ENCODE data around the gene SEMA4F.

The SEMA4F gene

GRCh38 chr2:74673826-74674528 lies 19.9 kb downstream of the SEMA4F start:
- H3K4me1 ChIP-seq (ENCODE audit: control insufficient read depth, insufficient read depth, low read length): no peaks in the 10 kb centered on the region
- H3K36me3 ChIP-seq (ENCODE audit: control insufficient read depth, insufficient read depth, low read length): no peaks in the 10 kb centered on the region
- H3K27me3 ChIP-seq (ENCODE audit: control insufficient read depth, insufficient read depth, low read length): no peaks in the 10 kb centered on the region

DNA sequence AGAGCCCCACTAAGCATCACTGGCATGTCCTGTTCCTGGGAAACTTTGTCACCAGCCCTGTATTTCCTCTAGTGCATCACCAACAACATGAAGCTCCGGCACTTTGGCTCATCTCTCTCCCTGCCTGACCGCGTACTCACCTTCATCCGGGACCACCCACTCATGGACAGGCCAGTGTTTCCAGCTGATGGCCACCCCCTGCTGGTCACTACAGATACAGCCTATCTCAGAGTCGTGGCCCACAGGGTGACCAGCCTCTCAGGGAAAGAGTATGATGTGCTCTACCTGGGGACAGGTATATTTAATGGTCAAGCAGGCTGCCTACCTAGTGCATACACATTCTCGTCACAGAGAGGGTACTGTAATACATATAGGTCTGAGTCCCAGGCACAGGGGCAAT lies 21.0 kb downstream of the SEMA4F start:
- H3K9ac ChIP-seq (ENCODE audit: low read length): no peak overlapping the region
- H3K27me3 ChIP-seq (ENCODE audit: control insufficient read depth, insufficient read depth, low read length): no peaks in the 10 kb centered on the region
- H3K4me3 ChIP-seq (ENCODE audit: low read length): no peak overlapping the region
- H3K4me1 ChIP-seq (ENCODE audit: control insufficient read depth, insufficient read depth, low read length): no peaks in the 10 kb centered on the region
- H3K9me3 ChIP-seq (ENCODE audit: control insufficient read depth, low read length): no peaks in the 10 kb centered on the region
- no peaks in the 10 kb centered on the region for H3K36me3 ChIP-seq (ENCODE audit: control insufficient read depth, insufficient read depth, low read length)

More at GRCh38 chr2:74673826-74674528, 19.9 kb downstream of the SEMA4F start:
- H3K9ac ChIP-seq (ENCODE audit: low read length): no peak overlapping the region
- H3K4me3 ChIP-seq (ENCODE audit: low read length): no peak overlapping the region
- H3K9me3 ChIP-seq (ENCODE audit: control insufficient read depth, low read length): no peaks in the 10 kb centered on the region

- no peaks in the 10 kb centered on the region for H3K9me3 ChIP-seq (ENCODE audit: control insufficient read depth, low read length)
- no peak overlapping the region for H3K4me3 ChIP-seq (ENCODE audit: low read length)
- H3K27me3 ChIP-seq (ENCODE audit: control insufficient read depth, insufficient read depth, low read length): no peaks in the 10 kb centered on the region
- no peak overlapping the region for H3K9ac ChIP-seq (ENCODE audit: low read length)
- H3K36me3 ChIP-seq (ENCODE audit: control insufficient read depth, insufficient read depth, low read length): no peaks in the 10 kb centered on the region
- no peaks in the 10 kb centered on the region for H3K4me1 ChIP-seq (ENCODE audit: control insufficient read depth, insufficient read depth, low read length)
These were observed 22.3 kb downstream of the SEMA4F start for GRCh38 chr2:74676331-74676730.

DNA sequence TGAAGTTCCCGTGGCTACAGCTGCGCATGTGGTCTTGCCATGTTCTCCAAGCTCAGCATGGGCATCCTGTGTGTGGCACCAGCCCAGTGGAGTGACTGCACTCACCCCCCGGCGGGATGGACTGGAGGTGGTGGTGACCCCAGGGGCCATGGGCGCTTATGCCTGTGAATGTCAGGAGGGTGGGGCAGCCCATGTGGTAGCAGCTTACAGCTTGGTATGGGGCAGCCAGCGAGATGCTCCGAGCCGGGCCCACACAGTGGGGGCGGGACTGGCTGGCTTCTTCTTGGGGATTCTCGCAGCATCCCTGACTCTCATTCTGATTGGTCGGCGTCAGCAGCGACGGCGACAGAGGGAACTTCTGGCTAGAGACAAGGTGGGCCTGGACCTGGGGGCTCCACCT lies 25.6 kb downstream of the SEMA4F start:
- Histone ChIP-seq H3K4me3 (ENCODE audit: low read length) (no peak overlapping the region), H3K36me3 (ENCODE audit: control insufficient read depth, insufficient read depth, low read length) (no peaks in the 10 kb centered on the region), H3K9me3 (ENCODE audit: control insufficient read depth, low read length) (no peaks in the 10 kb centered on the region), H3K27me3 (ENCODE audit: control insufficient read depth, insufficient read depth, low read length) (no peaks in the 10 kb centered on the region), H3K9ac (ENCODE audit: low read length) (no peak overlapping the region), H3K4me1 (ENCODE audit: control insufficient read depth, insufficient read depth, low read length) (no peaks in the 10 kb centered on the region)

DNA sequence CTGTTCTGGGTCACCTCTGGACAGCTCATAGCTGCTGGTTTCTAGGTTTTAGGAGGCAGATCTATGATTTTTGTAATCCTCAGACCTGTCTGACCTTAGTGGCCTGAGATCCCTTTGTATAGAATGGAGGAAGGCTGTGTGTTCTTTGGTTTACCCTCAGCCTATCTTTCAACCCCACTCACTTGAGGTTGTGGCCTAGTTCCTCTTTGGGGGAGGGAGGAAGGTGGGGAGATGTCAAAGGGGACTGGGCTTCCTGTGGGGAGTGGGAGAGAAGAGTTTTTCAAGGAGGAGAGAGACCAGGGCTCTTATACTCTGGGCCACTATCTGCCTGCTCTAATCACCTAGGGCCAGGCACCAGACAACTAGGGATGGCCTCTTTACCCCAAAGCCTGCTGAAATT lies 28.5 kb downstream of the SEMA4F start:
- Histone ChIP-seq H3K27me3 (ENCODE audit: control insufficient read depth, insufficient read depth, low read length) (no peaks in the 10 kb centered on the region), H3K4me1 (ENCODE audit: control insufficient read depth, insufficient read depth, low read length) (no peaks in the 10 kb centered on the region), H3K36me3 (ENCODE audit: control insufficient read depth, insufficient read depth, low read length) (no peaks in the 10 kb centered on the region), H3K4me3 (ENCODE audit: low read length) (no peak overlapping the region), H3K9me3 (ENCODE audit: control insufficient read depth, low read length) (no peaks in the 10 kb centered on the region), H3K9ac (ENCODE audit: low read length) (no peak overlapping the region)

GRCh38 chr2:74685408-74685807 lies 31.4 kb downstream of the SEMA4F start:
- H3K27me3 ChIP-seq (ENCODE audit: control insufficient read depth, insufficient read depth, low read length): no peaks in the 10 kb centered on the region
- H3K36me3 ChIP-seq (ENCODE audit: control insufficient read depth, insufficient read depth, low read length): no peaks in the 10 kb centered on the region

GRCh38 chr2:74688881-74689280 lies 34.8 kb downstream of the SEMA4F start:
- Histone ChIP-seq H3K36me3 (ENCODE audit: control insufficient read depth, insufficient read depth, low read length) (no peaks in the 10 kb centered on the region), H3K9me3 (ENCODE audit: control insufficient read depth, low read length) (no peaks in the 10 kb centered on the region), H3K27me3 (ENCODE audit: control insufficient read depth, insufficient read depth, low read length) (no peaks in the 10 kb centered on the region), H3K4me3 (ENCODE audit: low read length) (no peak overlapping the region), H3K4me1 (ENCODE audit: control insufficient read depth, insufficient read depth, low read length) (peaks cover 12% of the 10 kb centered on the region), H3K9ac (ENCODE audit: low read length) (no peak overlapping the region)

More at GRCh38 chr2:74685408-74685807, 31.4 kb downstream of the SEMA4F start:
- Histone ChIP-seq H3K9ac (ENCODE audit: low read length) (no peak overlapping the region), H3K4me1 (ENCODE audit: control insufficient read depth, insufficient read depth, low read length) (no peaks in the 10 kb centered on the region), H3K9me3 (ENCODE audit: control insufficient read depth, low read length) (no peaks in the 10 kb centered on the region), H3K4me3 (ENCODE audit: low read length) (no peak overlapping the region)

DNA sequence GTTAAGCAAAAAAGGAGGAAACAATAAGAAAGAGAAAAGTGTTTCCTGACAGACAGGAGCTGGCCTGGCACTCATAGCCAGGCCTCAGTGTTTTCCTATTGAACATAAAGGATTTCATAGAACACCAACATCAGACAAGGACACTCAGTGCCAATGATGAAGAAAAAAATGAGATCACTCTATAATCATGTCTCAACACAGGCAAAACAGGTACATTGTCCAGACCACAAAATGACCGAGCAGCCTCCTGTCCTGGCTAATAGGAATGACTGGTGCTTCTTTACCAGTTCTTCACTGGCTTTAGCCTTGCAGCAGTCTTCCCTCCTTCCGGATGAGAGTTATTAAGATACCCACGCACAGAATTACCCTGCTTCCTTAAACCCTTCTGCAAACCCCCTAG lies 35.6 kb downstream of the SEMA4F start:
- Histone ChIP-seq H3K4me3 (ENCODE audit: low read length) (no peak overlapping the region), H3K27me3 (ENCODE audit: control insufficient read depth, insufficient read depth, low read length) (no peaks in the 10 kb centered on the region), H3K9me3 (ENCODE audit: control insufficient read depth, low read length) (no peaks in the 10 kb centered on the region)

GRCh38 chr2:74690571-74690970 lies 36.5 kb downstream of the SEMA4F start:
- Histone ChIP-seq H3K4me3 (ENCODE audit: low read length) (no peak overlapping the region), H3K27me3 (ENCODE audit: control insufficient read depth, insufficient read depth, low read length) (no peaks in the 10 kb centered on the region), H3K36me3 (ENCODE audit: control insufficient read depth, insufficient read depth, low read length) (no peaks in the 10 kb centered on the region), H3K9ac (ENCODE audit: low read length) (no peak overlapping the region), H3K4me1 (ENCODE audit: control insufficient read depth, insufficient read depth, low read length) (peaks cover 12% of the 10 kb centered on the region), H3K9me3 (ENCODE audit: control insufficient read depth, low read length) (no peaks in the 10 kb centered on the region)

More for the DNA sequence above, 35.6 kb downstream of the SEMA4F start:
- H3K4me1 ChIP-seq (ENCODE audit: control insufficient read depth, insufficient read depth, low read length): peaks cover 12% of the 10 kb centered on the region
- no peak overlapping the region for H3K9ac ChIP-seq (ENCODE audit: low read length)
- H3K36me3 ChIP-seq (ENCODE audit: control insufficient read depth, insufficient read depth, low read length): no peaks in the 10 kb centered on the region

- Histone ChIP-seq H3K4me3 (ENCODE audit: low read length) (no peak overlapping the region), H3K9ac (ENCODE audit: low read length) (no peak overlapping the region), H3K4me1 (ENCODE audit: control insufficient read depth, insufficient read depth, low read length) (peaks cover 12% of the 10 kb centered on the region), H3K27me3 (ENCODE audit: control insufficient read depth, insufficient read depth, low read length) (no peaks in the 10 kb centered on the region), H3K9me3 (ENCODE audit: control insufficient read depth, low read length) (no peaks in the 10 kb centered on the region), H3K36me3 (ENCODE audit: control insufficient read depth, insufficient read depth, low read length) (no peaks in the 10 kb centered on the region)
These were observed 37.9 kb downstream of the SEMA4F start for GRCh38 chr2:74691929-74692328.

GRCh38 chr2:74693213-74693612 lies 39.2 kb downstream of the SEMA4F start:
- no peaks in the 10 kb centered on the region for H3K9me3 ChIP-seq (ENCODE audit: control insufficient read depth, low read length)
- H3K4me3 ChIP-seq (ENCODE audit: low read length): no peak overlapping the region
- H3K36me3 ChIP-seq (ENCODE audit: control insufficient read depth, insufficient read depth, low read length): no peaks in the 10 kb centered on the region
- H3K4me1 ChIP-seq (ENCODE audit: control insufficient read depth, insufficient read depth, low read length): peaks cover 12% of the 10 kb centered on the region
- H3K27me3 ChIP-seq (ENCODE audit: control insufficient read depth, insufficient read depth, low read length): no peaks in the 10 kb centered on the region
- H3K9ac ChIP-seq (ENCODE audit: low read length): no peak overlapping the region

DNA sequence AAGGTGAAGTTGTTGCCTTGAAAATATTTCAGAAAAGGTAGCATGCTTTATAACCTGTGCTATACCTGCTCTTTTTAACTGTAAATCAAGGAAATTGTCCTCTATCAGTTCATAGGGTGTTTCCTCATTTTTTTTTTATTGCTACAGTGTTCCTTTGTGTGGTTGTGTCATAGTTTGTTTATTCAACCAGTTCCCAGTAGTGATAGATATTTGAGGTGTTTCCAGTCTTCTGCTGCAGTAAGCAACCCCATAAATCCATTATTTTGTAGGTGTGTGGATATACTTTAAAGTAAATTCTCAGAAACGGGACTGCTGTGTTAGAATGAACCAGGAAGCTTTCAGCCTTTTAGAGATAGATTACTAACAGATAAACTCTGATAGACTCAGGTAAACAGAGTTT lies 39.6 kb downstream of the SEMA4F start:
- Histone ChIP-seq H3K4me3 (ENCODE audit: low read length) (no peak overlapping the region), H3K4me1 (ENCODE audit: control insufficient read depth, insufficient read depth, low read length) (peaks cover 12% of the 10 kb centered on the region), H3K27me3 (ENCODE audit: control insufficient read depth, insufficient read depth, low read length) (no peaks in the 10 kb centered on the region), H3K36me3 (ENCODE audit: control insufficient read depth, insufficient read depth, low read length) (no peaks in the 10 kb centered on the region), H3K9me3 (ENCODE audit: control insufficient read depth, low read length) (no peaks in the 10 kb centered on the region), H3K9ac (ENCODE audit: low read length) (no peak overlapping the region)

GRCh38 chr2:74694281-74694680 lies 40.2 kb downstream of the SEMA4F start:
- H3K9me3 ChIP-seq (ENCODE audit: control insufficient read depth, low read length): no peaks in the 10 kb centered on the region
- no peaks in the 10 kb centered on the region for H3K27me3 ChIP-seq (ENCODE audit: control insufficient read depth, insufficient read depth, low read length)
- no peak overlapping the region for H3K9ac ChIP-seq (ENCODE audit: low read length)
- peaks cover 12% of the 10 kb centered on the region for H3K4me1 ChIP-seq (ENCODE audit: control insufficient read depth, insufficient read depth, low read length)
- no peak overlapping the region for H3K4me3 ChIP-seq (ENCODE audit: low read length)
- no peaks in the 10 kb centered on the region for H3K36me3 ChIP-seq (ENCODE audit: control insufficient read depth, insufficient read depth, low read length)
